GM12873 (cell line): ENCODE data around the gene MN1.

ENCODE experiments used
- TF ChIP-seq, protein P1 (sequence below): IDR thresholded peaks from 2 replicates; pipeline ENCODE4 v1.5.1; 2012; ENCODE audit warnings: low read depth, mild to moderate bottlenecking, moderate library complexity, low read length, control low read depth; ENCODE audit not compliant: insufficient read depth; ENCODE audit errors: missing control alignments

MN1 gene

GRCh38 chr22:27699383-27700019 is 102.1 kb downstream of the MN1 start:
- TF ChIP-seq, protein P1, sequence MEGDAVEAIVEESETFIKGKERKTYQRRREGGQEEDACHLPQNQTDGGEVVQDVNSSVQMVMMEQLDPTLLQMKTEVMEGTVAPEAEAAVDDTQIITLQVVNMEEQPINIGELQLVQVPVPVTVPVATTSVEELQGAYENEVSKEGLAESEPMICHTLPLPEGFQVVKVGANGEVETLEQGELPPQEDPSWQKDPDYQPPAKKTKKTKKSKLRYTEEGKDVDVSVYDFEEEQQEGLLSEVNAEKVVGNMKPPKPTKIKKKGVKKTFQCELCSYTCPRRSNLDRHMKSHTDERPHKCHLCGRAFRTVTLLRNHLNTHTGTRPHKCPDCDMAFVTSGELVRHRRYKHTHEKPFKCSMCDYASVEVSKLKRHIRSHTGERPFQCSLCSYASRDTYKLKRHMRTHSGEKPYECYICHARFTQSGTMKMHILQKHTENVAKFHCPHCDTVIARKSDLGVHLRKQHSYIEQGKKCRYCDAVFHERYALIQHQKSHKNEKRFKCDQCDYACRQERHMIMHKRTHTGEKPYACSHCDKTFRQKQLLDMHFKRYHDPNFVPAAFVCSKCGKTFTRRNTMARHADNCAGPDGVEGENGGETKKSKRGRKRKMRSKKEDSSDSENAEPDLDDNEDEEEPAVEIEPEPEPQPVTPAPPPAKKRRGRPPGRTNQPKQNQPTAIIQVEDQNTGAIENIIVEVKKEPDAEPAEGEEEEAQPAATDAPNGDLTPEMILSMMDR, result no peak

DNA sequence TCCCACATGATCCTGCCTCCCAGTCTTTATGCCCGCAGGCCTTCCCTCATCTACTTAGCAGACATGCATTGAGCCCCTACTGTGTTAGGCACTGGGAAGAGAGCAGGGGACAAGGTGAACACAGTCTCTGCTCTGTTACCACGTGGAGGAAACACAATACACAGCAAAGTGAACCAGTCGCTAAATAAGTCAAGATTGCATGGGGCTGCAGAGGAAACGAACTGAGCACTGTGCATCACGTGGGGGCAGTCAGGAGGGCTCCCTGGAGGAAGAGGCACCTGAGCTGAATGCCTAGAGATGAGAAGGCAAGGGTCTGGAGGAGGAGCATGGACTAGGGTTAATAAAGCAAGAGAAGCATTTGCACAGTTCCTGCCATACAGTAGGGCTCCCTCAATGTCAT is 102.7 kb downstream of the MN1 start:
- TF ChIP-seq, protein P1, result no peak
